B cell (primary cell): ENCODE measurements around the gene STK11. TPM values are rescaled to one million over a fixed set of nuclear protein-coding genes. Genes with fewer than 3 reads are reported as not detected.
A peak's percentile ranks its signal among the peaks of the same experiment; 100 is the strongest.

Source experiments
- ATAC-seq: fragments of 200-7000 bp; cut with Tn5 transposase; one replicate; pipeline ENCODE4 v1.10.0; 2021; ENCODE audit warnings: low read depth, mild to moderate bottlenecking, moderate number of reproducible peaks, moderate library complexity
- CTCF ChIA-PET: fragments of 350-600 bp; sonication (Branson Sonifier 250); formaldehyde crosslinking; loops from one replicate; lab custom pipeline; 2021; ENCODE audit warnings: antibody characterized with exemption, inconsistent platforms; lab: Charles Lee
- POLR2A ChIA-PET: fragments of 350-600 bp; sonication (Branson Sonifier 250); formaldehyde crosslinking; loops from one replicate; lab custom pipeline; 2021; ENCODE audit warnings: antibody characterized with exemption; lab: Charles Lee
- DNase-seq: peaks from one replicate; pipeline ENCODE4 v3.0.0; 2013
- H2AFZ ChIP-seq: 2 replicates; pipeline ENCODE4 v1.6.1; 2012; ENCODE audit warnings: mild to moderate bottlenecking, low read depth, low read length; ENCODE audit not compliant: insufficient read depth, poor library complexity, severe bottlenecking
- H3K27ac ChIP-seq, 2 donors: 1 replicate in 1 of 2; 2 replicates in 1 of 2; pipeline ENCODE4 v1.5.1; 2012 to 2013; ENCODE audit warnings: low read length in 2 of 2, mild to moderate bottlenecking in 2 of 2, moderate library complexity in 1 of 2
- H3K27me3 ChIP-seq, 4 experiments: fragments of 200-600 bp in 1 of 4; sonication (generic) in 1 of 4; replicated peaks in 1 of 4; 1 replicate in 2 of 4; 2 replicates in 2 of 4; pipeline versions ENCODE4 v1.6.1 to v1.7.0; 2013 to 2016; ENCODE audit warnings: low read length in 3 of 4, mild to moderate bottlenecking in 2 of 4, mixed read lengths in 1 of 4, moderate library complexity in 1 of 4; ENCODE audit not compliant: insufficient read depth in 4 of 4, control insufficient read depth in 3 of 4; ENCODE audit errors: control extremely low read depth in 1 of 4
- H3K36me3 ChIP-seq, 2 experiments: replicated peaks in 1 of 2; 1 replicate in 1 of 2; 2 replicates in 1 of 2; pipeline versions ENCODE4 v1.6.1 to v1.7.1; 2013; ENCODE audit warnings: low read length in 1 of 2; ENCODE audit not compliant: insufficient read depth in 2 of 2, control insufficient read depth in 1 of 2; ENCODE audit errors: control extremely low read depth in 1 of 2, extremely low read depth in 1 of 2
- H3K4me1 ChIP-seq, 2 donors: fragments of 200-600 bp in 1 of 2; sonication (generic) in 1 of 2; 1 replicate in 1 of 2; 2 replicates in 1 of 2; pipeline versions ENCODE4 v1.5.1 to v1.6.1; 2013 to 2017; ENCODE audit warnings: low read length in 2 of 2; ENCODE audit not compliant: control insufficient read depth in 2 of 2, insufficient read depth in 2 of 2
- H3K4me2 ChIP-seq: replicated peaks from 2 replicates; pipeline ENCODE3; 2012; ENCODE audit warnings: mild to moderate bottlenecking, low read depth, low read length; ENCODE audit not compliant: poor library complexity, severe bottlenecking
- H3K4me3 ChIP-seq, 5 experiments: fragments of 200-600 bp in 1 of 5; sonication (generic) in 1 of 5; 1 replicate in 3 of 5; 2 replicates in 2 of 5; pipeline versions ENCODE4 v1.5.1 to v1.7.0; 2011 to 2016; ENCODE audit warnings: low read length in 4 of 5, mild to moderate bottlenecking in 4 of 5, low read depth in 2 of 5, control low read depth in 1 of 5, moderate library complexity in 1 of 5; ENCODE audit not compliant: insufficient read depth in 1 of 5; ENCODE audit errors: control extremely low read depth in 1 of 5, extremely low read depth in 1 of 5
- H3K79me2 ChIP-seq: fragments of 200-600 bp; sonication (generic); one replicate; pipeline ENCODE4 v1.6.0; 2016; ENCODE audit warnings: low read length; ENCODE audit not compliant: control insufficient read depth, insufficient read depth
- H3K9ac ChIP-seq: fragments of 200-600 bp; sonication (generic); 2 replicates; pipeline ENCODE4 v1.6.1; 2017; ENCODE audit warnings: mild to moderate bottlenecking, low read length, moderate library complexity
- H3K9me3 ChIP-seq, 3 donors: one replicate each; pipeline versions ENCODE4 v1.6.1 to v1.7.1; 2013; ENCODE audit warnings: low read length in 2 of 3; ENCODE audit not compliant: control insufficient read depth in 2 of 3, insufficient read depth in 1 of 3; ENCODE audit errors: control extremely low read depth in 1 of 3
- H4K20me1 ChIP-seq: 2 replicates; pipeline ENCODE4 v1.6.0; 2012; ENCODE audit warnings: mild to moderate bottlenecking, low read length; ENCODE audit not compliant: insufficient read depth, control insufficient read depth, poor library complexity, severe bottlenecking
- H3K27ac Mint-ChIP-seq: one replicate; pipeline ENCODE4 v1.8.0; 2021; ENCODE audit warnings: mixed read lengths
- H3K27me3 Mint-ChIP-seq: one replicate; pipeline ENCODE4 v1.8.0; 2021; ENCODE audit warnings: mixed read lengths
- H3K4me1 Mint-ChIP-seq: one replicate; pipeline ENCODE4 v1.8.0; 2021; ENCODE audit warnings: mixed read lengths
- H3K4me3 Mint-ChIP-seq: one replicate; pipeline ENCODE4 v1.8.0; 2021; ENCODE audit warnings: mixed read lengths
- H3K9me3 Mint-ChIP-seq: one replicate; pipeline ENCODE4 v1.8.0; 2022; ENCODE audit warnings: mixed read lengths; ENCODE audit not compliant: insufficient read depth
- CTCF ChIP-seq: fragments of 200-600 bp; IDR thresholded peaks from one replicate; pipeline ENCODE4 v1.8.0; 2022; ENCODE audit warnings: antibody characterized with exemption, mild to moderate bottlenecking
- EZH2 ChIP-seq: IDR thresholded peaks from 2 replicates; pipeline ENCODE4 v1.6.1; 2012; ENCODE audit warnings: borderline replicate concordance, low read depth, mild to moderate bottlenecking, moderate library complexity, low read length; ENCODE audit not compliant: insufficient read depth, poor library complexity, severe bottlenecking
- WGBS: methylation state at CpG from one replicate; pipeline ENCODE4 v1.1.5; 2013; ENCODE audit warnings: missing lambda C conversion rate; ENCODE audit not compliant: insufficient coverage; 5-methylcytosine and 5-hydroxymethylcytosine counted together
- intact Hi-C: fragments of 100-400 bp; cut with micrococcal nuclease; formaldehyde crosslinking; loops from one replicate; pipeline ENCODE4 v1.10.0; 2022
- polyA plus RNA-seq: library from polyadenylated mRNA; depleted of rRNA; stranded (reverse); fragments of >200 nt; gene quantifications from 2 replicates; pipeline ENCODE4 v1.2.3, GENCODE V29; 2012
- total RNA-seq, 2 donors: library from RNA; stranded (reverse); fragments of 120-200 nt in 1 of 2; gene quantifications; 1 replicate in 1 of 2; 2 replicates in 1 of 2; pipeline versions ENCODE4 v1.2.3 to v1.2.4, GENCODE V29; 2013 to 2022

The STK11 gene
- total and polyA plus RNA-seq, 2 donors (not counting 1 experiment from before 2014, with no cell fraction given): 87.9 to 89.9 TPM

DNA sequence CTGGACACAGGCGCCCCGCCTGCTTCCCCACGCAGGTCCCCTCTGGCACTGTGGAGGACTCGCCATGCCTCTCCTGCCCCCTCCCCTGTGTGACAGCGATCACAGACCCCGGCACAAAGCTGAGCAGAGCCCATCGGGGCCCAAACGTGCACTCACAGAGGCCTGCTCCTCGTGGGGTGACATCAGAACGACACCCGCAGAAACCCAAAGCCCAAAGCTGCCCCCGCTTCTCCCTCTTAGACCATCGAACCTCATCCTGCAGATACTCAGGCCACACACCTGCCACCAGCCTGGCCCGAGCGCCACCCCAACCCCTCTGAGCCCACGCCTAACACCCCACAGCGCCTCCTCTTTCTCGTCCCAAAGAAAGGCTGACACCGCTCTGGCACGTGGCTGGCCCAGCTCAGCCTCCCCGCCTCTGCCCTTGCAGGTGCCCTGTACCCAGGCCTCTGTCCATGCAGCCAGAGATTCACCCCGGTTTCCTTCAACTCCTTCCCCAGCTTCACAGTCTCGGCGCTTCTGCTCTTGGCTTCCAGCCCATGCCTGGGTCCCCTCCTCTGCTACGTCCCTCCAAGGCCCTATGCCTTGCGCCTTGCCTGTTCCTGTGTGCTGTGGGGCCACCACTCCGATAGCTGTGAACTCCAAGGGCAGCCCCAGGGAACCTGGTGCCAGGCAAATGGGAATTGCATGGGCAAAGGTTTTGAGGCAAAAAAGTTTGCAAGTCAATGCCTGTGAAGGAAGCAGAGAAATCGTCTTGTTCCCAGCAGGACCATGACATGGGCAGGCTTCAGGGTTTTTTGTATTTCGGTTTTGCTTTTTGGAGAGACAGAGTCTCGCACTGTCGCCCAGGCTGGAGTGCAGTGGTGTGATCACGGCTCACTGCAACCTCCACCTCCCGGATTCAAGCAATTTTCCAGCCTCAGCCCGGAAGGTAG, 33.1 kb downstream of the STK11 start:
- intact Hi-C loops: no loop called here
- no peak overlapping the region for H3K27ac ChIP-seq
- DNase-seq (peak; percentile 57), ATAC-seq (no peak)
- peak overlapping the region in 3 of 5 experiments; percentile 41 to 42 (median 42) for H3K4me3 ChIP-seq
- H3K4me1 ChIP-seq: peaks cover 30 to 46% of the 10 kb centered on the region in 2 donors
- peak overlapping the region; percentile 87 for H3K4me3 Mint-ChIP-seq
- TF ChIP-seq EZH2: no peak
- no peak for TF ChIP-seq CTCF
- POLR2A ChIA-PET: interaction anchor here (0.6 to 1.4 kb wide), 4 partner anchors 28 to 157 kb away, joined by 3 to 11 read pairs (median 4); partner anchors contain the start of gene CIRBP
- H3K4me1 Mint-ChIP-seq: peaks cover 33% of the 10 kb centered on the region
- peak overlapping the region; percentile 42 for H3K9ac ChIP-seq
- H4K20me1 ChIP-seq: peaks cover 9% of the 10 kb centered on the region
- peak overlapping the region; percentile 89 for H3K4me2 ChIP-seq
- H3K36me3 ChIP-seq: no peaks in the 10 kb centered on the region
- no peaks in the 10 kb centered on the region for H3K9me3 ChIP-seq
- WGBS: 55% methylated on average over 30 of the region's 34 CpGs
- H2AFZ ChIP-seq: no peak overlapping the region
- CTCF ChIA-PET: interaction anchor here (1.0 to 1.8 kb wide), 6 partner anchors 18 to 375 kb away, joined by 3 to 8 read pairs (median 4); partner anchors contain the start of gene CIRBP
- H3K79me2 ChIP-seq: peaks cover 17% of the 10 kb centered on the region
- H3K27ac Mint-ChIP-seq: peak overlapping the region; percentile 50
- peaks cover 8% of the 10 kb centered on the region for H3K27me3 Mint-ChIP-seq
- peaks cover 0 to 21% (median 7%) of the 10 kb centered on the region in 4 experiments for H3K27me3 ChIP-seq
- H3K9me3 Mint-ChIP-seq: no peaks in the 10 kb centered on the region

GRCh38 chr19:1239420-1239795, 33.8 kb downstream of the STK11 start:
- peaks cover 0 to 21% (median 7%) of the 10 kb centered on the region in 4 experiments for H3K27me3 ChIP-seq
- peaks cover 0 to 4% of the 10 kb centered on the region in 2 experiments for H3K36me3 ChIP-seq
- peaks cover 23% of the 10 kb centered on the region for H3K79me2 ChIP-seq
- H3K9ac ChIP-seq: no peak overlapping the region
- ChIA-PET POLR2A (interaction anchor here (0.6 kb wide), 1 partner anchor 158 kb away, joined by 3 read pairs; no protein-coding TSS in a partner anchor), CTCF (interaction anchor here (1.2 to 1.8 kb wide), 4 partner anchors 18 to 126 kb away, joined by 3 to 8 read pairs (median 4); partner anchors contain the start of gene CIRBP)
- Mint-ChIP-seq H3K27me3 (peaks cover 8% of the 10 kb centered on the region), H3K4me1 (peaks cover 33% of the 10 kb centered on the region), H3K4me3 (peak overlapping the region; percentile 87), H3K27ac (peak overlapping the region; percentile 50), H3K9me3 (no peaks in the 10 kb centered on the region)
- no peaks in the 10 kb centered on the region for H3K9me3 ChIP-seq
- ATAC-seq (no peak), DNase-seq (no peak)
- peaks cover 36 to 54% of the 10 kb centered on the region in 2 donors for H3K4me1 ChIP-seq
- no peak for TF ChIP-seq CTCF
- TF ChIP-seq EZH2: no peak
- intact Hi-C loops: no loop called here
- H3K4me3 ChIP-seq: no peak overlapping the region
- peaks cover 16% of the 10 kb centered on the region for H4K20me1 ChIP-seq
- no peak overlapping the region for H2AFZ ChIP-seq
- WGBS: 76% methylated on average over 10 of the region's 11 CpGs
- no peak overlapping the region for H3K27ac ChIP-seq
- H3K4me2 ChIP-seq: peak overlapping the region; percentile 99
